Upper lobe of right lung (tissue), 1 donor: ENCODE results near the gene GRHPR. TPM values are rescaled to one million over a fixed set of nuclear protein-coding genes. Genes with fewer than 3 reads are reported as not detected.
"Not testable (repeated sequence)": the region's sequence is repeated elsewhere in the genome, so short reads cannot be mapped to it uniquely, and the experiment has no call there.

Source experiments
- ATAC-seq: fragments of 200-7000 bp; cut with Tn5 transposase; one replicate; pipeline ENCODE4 v1.9.1; 2020; ENCODE audit warnings: mild to moderate bottlenecking, moderate library complexity
- DNase-seq: peaks from one replicate; pipeline ENCODE4 v3.0.0-alpha.2; 2020
- H3K27ac ChIP-seq: fragments of 200-600 bp; one replicate; pipeline ENCODE4 v1.8.0; 2022
- H3K27me3 ChIP-seq: fragments of 200-600 bp; one replicate; pipeline ENCODE4 v1.8.0; 2022; ENCODE audit warnings: mild to moderate bottlenecking
- H3K36me3 ChIP-seq: fragments of 200-600 bp; one replicate; pipeline ENCODE4 v1.8.0; 2022
- H3K4me1 ChIP-seq: fragments of 200-600 bp; one replicate; pipeline ENCODE4 v1.8.0; 2022
- H3K4me3 ChIP-seq: fragments of 200-600 bp; one replicate; pipeline ENCODE4 v1.8.0; 2022; ENCODE audit warnings: mild to moderate bottlenecking
- H3K9me3 ChIP-seq: fragments of 200-600 bp; one replicate; pipeline ENCODE4 v1.8.0; 2022
- CTCF ChIP-seq: fragments of 200-600 bp; IDR thresholded peaks from one replicate; pipeline ENCODE4 v1.8.0; 2022; ENCODE audit warnings: antibody characterized with exemption
- intact Hi-C: fragments of 100-400 bp; cut with DNase I; formaldehyde crosslinking; loops from one replicate; pipeline ENCODE4 v1.11.0; 2022
- total RNA-seq: library from RNA; stranded (reverse); fragmentation: NEBNext Ultra II Directional; extraction: Animal tissue kit (Norgen Biotek cat#: 25700); gene quantifications from one replicate; pipeline ENCODE4 v1.2.1, GENCODE V29; 2021
- donor health status: DM: no; HTN: yes; CAD: no; lungs with severe emphysema.

GRHPR gene
- total RNA-seq, 1 donor from 2014 or later: 65.0 TPM

- DNase-seq: no peak
- Histone ChIP-seq H3K36me3 (no peaks in the 10 kb centered on the region), H3K4me1 (peaks cover 26% of the 10 kb centered on the region), H3K9me3 (no peaks in the 10 kb centered on the region), H3K4me3 (peak overlapping the region; percentile 95), H3K27ac (peak overlapping the region; percentile 98), H3K27me3 (no peaks in the 10 kb centered on the region)
- intact Hi-C loops: no loop called here
- no peak for TF ChIP-seq CTCF
- no peak for ATAC-seq
These were observed 41.5 kb downstream of the GRHPR start for GRCh38 chr9:37464006-37464405.

GRCh38 chr9:37464426-37465248 is 42.1 kb downstream of the GRHPR start:
- Histone ChIP-seq H3K4me3 (peak overlapping the region; percentile 95), H3K36me3 (no peaks in the 10 kb centered on the region), H3K4me1 (peaks cover 26% of the 10 kb centered on the region), H3K27me3 (no peaks in the 10 kb centered on the region), H3K9me3 (no peaks in the 10 kb centered on the region), H3K27ac (peak overlapping the region; percentile 98)
- intact Hi-C loops: no loop called here
- peak; percentile 66 for ATAC-seq
- TF ChIP-seq CTCF: no peak
- peak; percentile 92 for DNase-seq

GRCh38 chr9:37465249-37466036 is 42.9 kb downstream of the GRHPR start, which contains the start of gene ZBTB5:
Gene ZBTB5 (minus strand): TSS chr9:37465450. CDS start chr9:37442551, 22,899 bp downstream.
- H3K36me3 ChIP-seq: no peaks in the 10 kb centered on the region
- peak; percentile 92 for ATAC-seq
- H3K27me3 ChIP-seq: no peaks in the 10 kb centered on the region
- TF ChIP-seq CTCF: no peak
- H3K4me3 ChIP-seq: peak within 1 kb of the TSS; percentile 95
- H3K9me3 ChIP-seq: no peaks in the 10 kb centered on the region
- H3K4me1 ChIP-seq: peaks cover 26% of the 10 kb centered on the region
- peak; percentile 98 for DNase-seq
- peak within 1 kb of the TSS; percentile 98 for H3K27ac ChIP-seq
- intact Hi-C loops: no loop called here

GRCh38 chr9:37466037-37466709 is 43.7 kb downstream of the GRHPR start:
- Histone ChIP-seq H3K27me3 (no peaks in the 10 kb centered on the region), H3K36me3 (no peaks in the 10 kb centered on the region), H3K4me3 (peak overlapping the region; percentile 95), H3K27ac (peak overlapping the region; percentile 98), H3K9me3 (no peaks in the 10 kb centered on the region), H3K4me1 (peaks cover 26% of the 10 kb centered on the region)
- no peak for TF ChIP-seq CTCF
- intact Hi-C loops: no loop called here
- peak; percentile 4 for ATAC-seq
- DNase-seq: peak; percentile 82

- H3K4me3 ChIP-seq, DNase-seq, H3K27ac ChIP-seq, H3K27me3 ChIP-seq, ATAC-seq, H3K36me3 ChIP-seq, intact Hi-C loops, H3K9me3 ChIP-seq: not testable (repeated sequence)
- peaks cover 20% of the 10 kb centered on the region for H3K4me1 ChIP-seq
These were observed 45.0 kb downstream of the GRHPR start for GRCh38 chr9:37467530-37467929.
